SW480 (cell line): ENCODE results near the gene KCNQ1.

Source experiments
- DNase-seq: peaks from one replicate; pipeline ENCODE4 v3.0.0-alpha.2; 2016; ENCODE audit warnings: low spot score

Gene KCNQ1, protein sequence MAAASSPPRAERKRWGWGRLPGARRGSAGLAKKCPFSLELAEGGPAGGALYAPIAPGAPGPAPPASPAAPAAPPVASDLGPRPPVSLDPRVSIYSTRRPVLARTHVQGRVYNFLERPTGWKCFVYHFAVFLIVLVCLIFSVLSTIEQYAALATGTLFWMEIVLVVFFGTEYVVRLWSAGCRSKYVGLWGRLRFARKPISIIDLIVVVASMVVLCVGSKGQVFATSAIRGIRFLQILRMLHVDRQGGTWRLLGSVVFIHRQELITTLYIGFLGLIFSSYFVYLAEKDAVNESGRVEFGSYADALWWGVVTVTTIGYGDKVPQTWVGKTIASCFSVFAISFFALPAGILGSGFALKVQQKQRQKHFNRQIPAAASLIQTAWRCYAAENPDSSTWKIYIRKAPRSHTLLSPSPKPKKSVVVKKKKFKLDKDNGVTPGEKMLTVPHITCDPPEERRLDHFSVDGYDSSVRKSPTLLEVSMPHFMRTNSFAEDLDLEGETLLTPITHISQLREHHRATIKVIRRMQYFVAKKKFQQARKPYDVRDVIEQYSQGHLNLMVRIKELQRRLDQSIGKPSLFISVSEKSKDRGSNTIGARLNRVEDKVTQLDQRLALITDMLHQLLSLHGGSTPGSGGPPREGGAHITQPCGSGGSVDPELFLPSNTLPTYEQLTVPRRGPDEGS

DNA sequence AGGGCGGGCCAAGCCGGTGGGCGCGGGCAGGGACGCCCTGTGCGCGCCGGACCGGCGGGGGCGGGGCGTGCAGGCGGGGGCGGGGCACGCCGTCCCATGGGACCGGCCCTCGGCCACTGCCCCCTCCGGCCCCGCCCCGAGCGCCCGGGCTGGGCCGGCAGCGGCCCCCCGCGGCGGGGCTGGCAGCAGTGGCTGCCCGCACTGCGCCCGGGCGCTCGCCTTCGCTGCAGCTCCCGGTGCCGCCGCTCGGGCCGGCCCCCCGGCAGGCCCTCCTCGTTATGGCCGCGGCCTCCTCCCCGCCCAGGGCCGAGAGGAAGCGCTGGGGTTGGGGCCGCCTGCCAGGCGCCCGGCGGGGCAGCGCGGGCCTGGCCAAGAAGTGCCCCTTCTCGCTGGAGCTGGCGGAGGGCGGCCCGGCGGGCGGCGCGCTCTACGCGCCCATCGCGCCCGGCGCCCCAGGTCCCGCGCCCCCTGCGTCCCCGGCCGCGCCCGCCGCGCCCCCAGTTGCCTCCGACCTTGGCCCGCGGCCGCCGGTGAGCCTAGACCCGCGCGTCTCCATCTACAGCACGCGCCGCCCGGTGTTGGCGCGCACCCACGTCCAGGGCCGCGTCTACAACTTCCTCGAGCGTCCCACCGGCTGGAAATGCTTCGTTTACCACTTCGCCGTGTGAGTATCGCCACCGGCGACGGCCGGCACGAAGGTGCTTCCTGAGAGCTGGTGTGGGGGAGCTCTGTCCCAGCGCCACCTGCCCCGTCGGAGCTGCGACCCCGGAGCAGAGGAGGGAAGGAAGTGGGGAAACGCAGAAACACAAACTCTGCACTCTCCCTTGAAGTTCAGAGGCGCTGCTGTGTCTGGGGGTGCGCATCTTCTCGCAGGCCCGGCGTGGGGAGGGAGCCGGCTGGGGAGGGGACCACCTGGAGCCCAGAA lies at the start of gene KCNQ1:
Gene KCNQ1 (plus strand): TSS at position 188 of the 925 bp plus-strand sequence. CDS start 91 bp downstream, at position 279.
- DNase-seq = peak; percentile 52

DNA sequence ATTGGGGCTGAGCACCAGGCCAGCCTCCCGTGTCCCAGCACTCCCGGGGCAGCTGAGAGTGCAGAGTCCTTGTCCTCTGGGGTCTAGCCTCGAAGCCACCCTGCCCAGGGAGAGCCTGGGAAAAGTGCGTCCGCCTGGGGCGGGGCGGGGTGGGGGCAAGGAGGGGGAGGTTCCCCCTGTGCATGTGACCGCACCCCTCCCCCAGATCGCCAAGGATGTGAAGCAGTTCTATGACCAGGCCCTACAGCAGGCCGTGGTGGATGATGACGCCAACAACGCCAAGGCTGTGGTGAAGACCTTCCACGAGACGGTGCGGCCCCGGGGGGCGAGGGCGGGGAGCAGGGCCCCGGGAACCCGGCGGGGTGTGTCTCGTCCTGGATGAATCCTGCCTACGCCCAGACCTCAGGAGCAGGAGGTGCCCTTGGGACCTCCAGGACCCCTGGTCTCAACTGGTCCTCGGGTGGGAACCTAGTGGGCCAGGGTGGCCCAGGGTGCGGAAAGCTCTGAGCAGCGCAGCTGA lies 49.5 kb upstream of the KCNQ1 start:
- no peak for DNase-seq

DNA sequence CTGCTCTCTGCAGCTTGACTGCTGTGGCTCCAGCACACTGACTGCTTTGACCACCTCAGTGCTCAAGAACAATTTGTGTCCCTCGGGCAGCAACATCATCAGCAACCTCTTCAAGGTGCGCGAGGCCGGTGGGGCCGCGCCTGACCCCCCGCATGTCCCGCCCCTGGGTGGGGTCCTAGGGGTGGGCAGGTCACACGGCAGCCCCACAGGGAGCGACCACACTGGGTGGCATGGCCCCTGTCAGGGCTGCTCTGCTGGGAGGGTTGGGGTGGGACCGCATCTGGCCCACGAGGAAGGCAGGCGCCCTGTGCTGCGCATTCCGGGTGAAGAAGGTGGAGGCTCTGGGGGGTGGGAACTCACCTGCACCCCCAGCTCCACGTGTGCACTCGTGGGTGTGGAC lies 49.0 kb upstream of the KCNQ1 start:
- DNase-seq = no peak

DNA sequence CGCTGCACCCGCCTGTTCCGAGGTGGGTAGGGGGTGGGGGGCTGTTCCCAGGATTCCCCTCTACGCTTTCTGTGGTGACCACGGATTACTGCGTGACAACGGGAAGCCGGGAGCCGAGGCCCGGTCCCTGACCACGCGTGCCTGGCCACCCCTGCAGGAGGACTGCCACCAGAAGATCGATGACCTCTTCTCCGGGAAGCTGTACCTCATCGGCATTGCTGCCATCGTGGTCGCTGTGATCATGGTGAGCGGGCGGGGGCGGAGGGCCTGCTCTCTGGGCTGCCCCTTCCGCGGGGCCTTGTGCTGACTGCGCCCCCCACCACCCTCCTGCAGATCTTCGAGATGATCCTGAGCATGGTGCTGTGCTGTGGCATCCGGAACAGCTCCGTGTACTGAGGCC lies 48.3 kb upstream of the KCNQ1 start:
- DNase-seq = no peak

DNA sequence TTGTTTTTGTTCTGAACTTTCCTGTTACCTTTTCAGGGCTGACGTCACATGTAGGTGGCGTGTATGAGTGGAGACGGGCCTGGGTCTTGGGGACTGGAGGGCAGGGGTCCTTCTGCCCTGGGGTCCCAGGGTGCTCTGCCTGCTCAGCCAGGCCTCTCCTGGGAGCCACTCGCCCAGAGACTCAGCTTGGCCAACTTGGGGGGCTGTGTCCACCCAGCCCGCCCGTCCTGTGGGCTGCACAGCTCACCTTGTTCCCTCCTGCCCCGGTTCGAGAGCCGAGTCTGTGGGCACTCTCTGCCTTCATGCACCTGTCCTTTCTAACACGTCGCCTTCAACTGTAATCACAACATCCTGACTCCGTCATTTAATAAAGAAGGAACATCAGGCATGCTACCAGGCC lies 47.8 kb upstream of the KCNQ1 start:
- no peak for DNase-seq

DNA sequence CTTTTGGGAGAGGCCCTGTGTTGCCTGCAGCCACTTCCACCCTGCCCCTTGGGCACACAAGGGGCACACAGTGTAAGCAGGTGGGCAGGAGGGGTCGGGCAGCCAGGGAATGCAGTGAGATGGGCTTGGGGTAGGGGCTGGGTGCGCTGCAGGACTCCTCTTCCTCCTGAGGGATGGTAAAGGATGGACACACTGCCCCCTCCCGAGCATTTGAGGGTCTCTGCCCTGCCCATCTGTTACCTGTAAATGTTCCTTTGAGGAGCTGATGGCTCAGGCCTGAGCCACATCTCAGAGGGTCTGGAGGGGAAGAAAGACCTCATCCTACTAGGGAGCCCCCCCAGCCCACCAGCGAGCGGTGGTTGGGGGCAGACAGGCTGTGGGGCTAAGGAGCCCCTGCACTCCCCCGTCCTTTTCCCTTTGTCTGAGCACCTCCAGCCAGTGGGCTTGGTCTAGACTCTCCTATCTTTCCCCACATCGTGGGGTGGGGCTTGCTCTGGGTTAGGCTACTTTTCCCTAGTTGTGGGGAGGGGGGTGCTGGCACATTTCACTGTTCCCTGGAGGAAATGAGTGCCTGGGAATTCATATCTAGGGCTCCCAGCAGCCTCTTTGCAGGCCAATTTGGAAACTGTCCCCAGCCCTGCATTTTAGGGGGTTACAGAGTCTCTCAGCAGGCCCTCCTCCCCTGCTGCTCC lies 46.0 kb upstream of the KCNQ1 start:
- no peak for DNase-seq

DNA sequence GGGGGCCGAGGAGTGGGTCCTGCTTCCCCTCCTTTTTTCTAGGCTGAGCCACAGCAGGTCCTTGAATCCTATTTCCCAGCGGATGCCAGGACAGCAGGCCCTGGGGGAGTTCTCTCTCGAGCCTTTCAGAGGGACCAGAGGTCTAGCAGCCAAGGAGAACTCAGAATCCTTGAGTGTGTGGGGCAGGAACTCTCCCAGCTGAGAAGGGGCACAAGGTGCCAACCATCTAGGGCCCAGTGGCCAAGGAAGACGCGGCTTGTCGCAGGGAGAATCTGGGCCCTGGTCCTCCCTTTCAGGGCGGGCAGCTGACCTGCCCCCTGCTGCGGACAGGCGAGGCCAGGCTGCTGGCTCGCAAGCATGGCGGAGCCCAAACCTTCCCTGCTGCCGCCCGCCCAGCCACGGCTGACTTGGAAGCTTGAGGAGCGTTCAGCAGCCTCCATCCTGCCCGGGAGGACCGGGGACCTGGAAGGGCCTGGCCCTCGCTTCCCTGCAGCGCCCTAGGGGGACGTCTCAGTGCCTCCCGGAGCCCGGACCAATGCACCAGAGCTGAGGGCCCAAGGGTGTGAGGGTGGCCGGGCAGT lies 45.2 kb upstream of the KCNQ1 start:
- DNase-seq = no peak

DNA sequence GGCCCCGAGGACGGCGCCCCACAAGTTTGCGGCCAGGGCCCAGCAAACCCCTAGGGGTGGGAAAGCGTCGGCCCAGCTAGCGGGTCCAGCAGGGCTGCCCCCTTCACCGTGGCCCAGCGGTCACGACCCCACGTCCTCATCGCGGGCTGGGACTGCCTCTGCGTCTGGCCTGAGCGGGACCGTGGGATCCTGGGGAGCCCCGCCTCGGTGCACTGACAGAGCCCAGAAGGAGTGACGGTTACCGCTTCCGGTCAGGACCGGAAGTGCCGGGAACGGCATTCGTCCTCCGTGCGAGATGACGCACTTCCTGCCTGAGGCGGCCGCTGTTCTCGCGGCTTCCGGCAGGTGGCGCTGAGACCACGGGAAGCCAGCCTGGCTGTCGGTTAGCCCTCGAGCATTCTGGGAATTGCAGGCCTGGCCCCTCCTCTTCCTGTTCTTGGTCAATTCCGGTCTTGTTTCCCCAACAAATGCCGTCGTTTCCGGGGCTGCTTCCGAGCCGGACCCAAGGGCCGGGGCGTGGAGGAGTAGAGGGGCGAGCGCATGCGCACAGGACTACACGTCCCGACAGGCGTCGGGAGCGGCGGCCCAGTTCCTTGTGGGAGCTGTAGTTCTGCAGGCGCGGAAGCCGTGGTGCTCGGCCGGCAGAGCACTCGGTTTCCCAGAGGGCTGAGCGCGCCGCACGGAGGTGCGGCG lies 44.6 kb upstream of the KCNQ1 start, which contains the start of gene TSSC4:
Gene TSSC4 (plus strand): TSS at position 682 of the 693 bp plus-strand sequence. CDS start 1,884 bp downstream, outside the sequence.
- peak; percentile 99 for DNase-seq

DNA sequence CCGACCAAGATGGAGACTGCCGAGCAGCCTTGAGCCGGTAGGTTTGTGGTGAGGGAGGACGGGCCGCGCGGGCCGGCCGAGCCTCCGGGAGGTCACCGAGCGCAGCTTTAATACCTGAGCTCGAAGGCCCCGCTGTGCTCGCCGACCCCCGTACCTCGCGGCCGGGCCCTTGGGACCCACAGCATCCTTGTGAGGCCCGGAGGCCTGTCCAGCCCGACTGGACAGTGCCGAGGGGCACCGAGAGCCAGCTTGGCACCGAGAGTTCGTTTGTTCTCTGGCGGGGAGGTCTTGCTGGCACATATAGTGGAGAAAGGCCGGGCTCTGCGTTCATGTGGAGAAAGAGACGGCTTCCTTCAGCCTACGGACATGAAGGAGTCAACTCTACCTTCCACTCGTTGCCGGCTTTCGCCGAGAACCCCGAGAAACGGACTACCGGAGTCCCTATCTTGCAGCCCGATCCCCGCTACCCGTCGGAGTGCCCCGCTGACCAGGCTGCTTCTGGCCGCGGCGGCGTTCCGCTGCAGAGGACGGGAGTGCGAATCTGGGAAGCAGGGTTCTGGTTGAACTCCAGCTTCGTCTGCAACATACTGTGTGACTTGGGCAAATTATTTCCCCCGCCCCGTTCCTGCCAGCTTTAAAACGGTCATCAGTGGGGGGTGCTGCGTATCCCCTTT lies 43.9 kb upstream of the KCNQ1 start:
- no peak for DNase-seq

DNA sequence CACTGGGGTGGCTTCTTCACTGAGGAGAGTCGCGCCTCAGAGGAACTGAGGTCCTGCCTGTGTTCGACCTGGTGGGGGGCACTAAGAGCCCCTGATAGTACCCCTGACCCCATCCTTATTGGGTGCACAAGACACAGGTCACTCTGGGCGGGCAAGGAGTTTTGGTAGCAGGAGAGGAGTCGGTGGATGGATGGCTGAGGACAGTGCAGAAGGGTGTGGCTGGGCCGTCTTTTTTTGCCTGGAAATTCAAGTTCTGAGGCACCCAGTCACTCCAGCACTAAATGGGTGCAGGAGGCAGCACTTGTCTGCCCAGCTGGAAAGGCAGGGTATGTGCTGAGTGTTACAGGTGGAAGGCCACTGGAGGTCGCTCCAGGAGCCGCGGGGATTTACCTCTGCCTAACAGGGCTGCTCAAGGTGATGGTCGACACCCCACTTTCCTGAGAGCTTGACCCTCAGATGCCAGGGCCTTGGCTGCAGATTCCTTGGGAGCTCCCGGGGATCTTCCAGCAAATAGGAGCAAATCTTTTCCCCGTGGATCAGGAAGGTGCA lies 43.3 kb upstream of the KCNQ1 start:
- DNase-seq = no peak

DNA sequence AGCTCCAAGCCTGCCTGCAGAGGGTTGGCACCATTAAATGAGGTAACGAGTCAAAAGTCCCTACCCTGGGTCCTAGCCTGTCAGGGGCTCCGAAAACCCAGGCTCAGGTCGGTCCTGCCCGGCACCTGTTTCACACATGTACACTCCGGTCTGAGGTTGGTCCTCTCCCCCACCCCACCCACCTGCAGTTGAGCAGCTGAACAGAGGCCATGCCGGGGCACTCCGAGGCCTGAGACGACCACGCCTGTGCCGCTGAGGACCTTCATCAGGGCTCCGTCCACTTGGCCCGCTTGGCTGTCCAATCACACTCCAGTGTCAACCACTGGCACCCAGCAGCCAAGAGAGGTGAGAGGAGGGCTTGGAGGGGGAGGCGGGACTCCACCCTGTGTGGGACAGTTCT lies 42.7 kb upstream of the KCNQ1 start:
- DNase-seq = no peak

DNA sequence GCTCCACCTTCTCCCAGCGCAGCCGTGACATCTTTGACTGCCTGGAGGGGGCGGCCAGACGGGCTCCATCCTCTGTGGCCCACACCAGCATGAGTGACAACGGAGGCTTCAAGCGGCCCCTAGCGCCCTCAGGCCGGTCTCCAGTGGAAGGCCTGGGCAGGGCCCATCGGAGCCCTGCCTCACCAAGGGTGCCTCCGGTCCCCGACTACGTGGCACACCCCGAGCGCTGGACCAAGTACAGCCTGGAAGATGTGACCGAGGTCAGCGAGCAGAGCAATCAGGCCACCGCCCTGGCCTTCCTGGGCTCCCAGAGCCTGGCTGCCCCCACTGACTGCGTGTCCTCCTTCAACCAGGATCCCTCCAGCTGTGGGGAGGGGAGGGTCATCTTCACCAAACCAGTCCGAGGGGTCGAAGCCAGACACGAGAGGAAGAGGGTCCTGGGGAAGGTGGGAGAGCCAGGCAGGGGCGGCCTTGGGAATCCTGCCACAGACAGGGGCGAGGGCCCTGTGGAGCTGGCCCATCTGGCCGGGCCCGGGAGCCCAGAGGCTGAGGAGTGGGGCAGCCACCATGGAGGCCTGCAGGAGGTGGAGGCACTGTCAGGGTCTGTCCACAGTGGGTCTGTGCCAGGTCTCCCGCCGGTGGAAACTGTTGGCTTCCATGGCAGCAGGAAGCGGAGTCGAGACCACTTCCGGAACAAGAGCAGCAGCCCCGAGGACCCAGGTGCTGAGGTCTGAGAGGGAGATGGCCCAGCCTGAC lies 41.7 kb upstream of the KCNQ1 start:
- DNase-seq = no peak

DNA sequence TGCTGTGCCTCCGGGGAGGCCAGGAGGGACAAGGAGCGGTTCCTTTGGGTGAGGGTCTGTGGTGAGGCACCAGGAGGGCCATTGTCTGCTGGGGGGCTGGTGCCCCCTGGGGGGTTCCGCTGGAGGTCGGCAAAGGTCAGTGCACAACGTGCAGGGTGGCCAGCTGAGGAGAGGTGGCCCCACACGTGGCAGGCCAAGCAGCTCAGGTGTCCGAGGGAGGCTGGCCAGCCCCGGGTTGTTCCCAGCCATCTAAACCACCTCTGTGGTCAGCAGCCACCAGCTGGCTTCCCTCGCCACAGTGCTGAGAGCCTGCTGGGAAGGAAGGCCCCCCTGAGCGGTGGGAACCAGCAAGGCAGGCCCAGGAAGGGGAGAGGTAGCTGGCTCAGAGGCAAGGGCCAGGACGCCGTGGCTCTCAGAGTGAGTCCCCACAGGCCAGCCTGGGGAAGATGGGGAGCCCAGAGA lies 40.0 kb upstream of the KCNQ1 start:
- no peak for DNase-seq

DNA sequence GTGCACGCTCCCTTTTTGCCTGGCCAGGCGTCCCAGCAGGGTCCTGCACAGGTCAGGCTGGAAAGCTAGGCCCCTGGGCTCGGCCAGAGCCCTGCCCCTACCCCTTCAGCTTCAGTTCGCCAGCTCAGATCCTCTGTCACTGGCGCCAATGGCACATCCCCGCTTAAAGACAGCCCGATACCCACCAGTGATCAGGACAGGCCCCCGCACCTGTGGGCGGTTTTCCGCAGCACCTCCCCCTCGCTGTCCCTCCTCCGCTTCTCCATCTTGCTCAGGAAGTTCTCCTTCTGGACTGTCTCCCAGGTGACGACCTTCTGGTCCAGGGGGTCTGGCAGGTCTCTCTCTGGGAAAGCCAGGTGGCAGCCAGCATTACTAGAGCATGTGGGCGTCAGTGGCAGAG lies 38.4 kb upstream of the KCNQ1 start:
- no peak for DNase-seq

DNA sequence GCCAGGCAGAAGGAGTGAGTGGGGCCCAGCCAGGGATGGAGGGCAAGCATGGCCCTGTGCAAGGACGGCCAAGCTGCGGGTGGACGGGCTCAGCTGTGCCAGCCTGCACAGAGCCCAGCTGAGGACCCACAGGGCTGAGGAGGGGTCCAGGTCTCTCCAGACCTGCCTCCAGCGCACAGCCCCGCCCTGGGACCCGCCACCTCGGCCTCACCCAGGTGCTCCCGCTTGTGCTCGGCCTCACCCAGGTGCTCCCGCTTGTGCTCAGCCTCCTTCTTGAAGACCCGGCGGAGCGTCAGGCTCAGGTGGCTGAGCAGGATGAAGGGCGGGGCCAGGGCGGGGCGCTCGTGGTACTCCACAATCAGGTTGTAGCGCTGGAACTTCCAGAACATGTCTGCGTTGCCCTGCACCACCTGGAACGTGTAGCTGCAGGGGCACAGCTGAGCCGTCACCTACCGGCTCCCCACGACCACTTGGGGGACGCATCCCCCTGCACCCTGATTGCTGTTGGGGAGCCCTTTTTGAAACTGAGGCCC lies 37.9 kb upstream of the KCNQ1 start:
- DNase-seq = no peak

DNA sequence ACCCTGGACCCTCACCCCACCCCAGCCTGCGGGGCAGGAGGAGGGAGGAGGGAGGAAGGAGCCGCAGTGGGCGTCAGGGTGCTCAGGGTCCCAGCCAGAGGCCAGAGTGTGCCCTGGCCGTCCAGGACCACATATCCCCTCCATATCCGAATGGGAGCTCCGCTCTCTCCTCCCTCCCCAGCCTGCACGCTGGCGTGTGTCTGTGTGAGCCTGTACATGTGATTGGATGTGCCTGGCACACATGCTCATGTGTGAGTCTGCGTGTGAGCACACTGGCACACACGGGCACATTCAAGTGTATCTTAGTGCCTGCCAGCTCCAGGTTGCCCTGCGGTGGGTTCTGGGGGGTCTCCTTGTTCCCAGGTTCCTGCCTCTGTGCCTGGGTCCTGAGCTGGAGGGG lies 36.1 kb upstream of the KCNQ1 start:
- DNase-seq = no peak

DNA sequence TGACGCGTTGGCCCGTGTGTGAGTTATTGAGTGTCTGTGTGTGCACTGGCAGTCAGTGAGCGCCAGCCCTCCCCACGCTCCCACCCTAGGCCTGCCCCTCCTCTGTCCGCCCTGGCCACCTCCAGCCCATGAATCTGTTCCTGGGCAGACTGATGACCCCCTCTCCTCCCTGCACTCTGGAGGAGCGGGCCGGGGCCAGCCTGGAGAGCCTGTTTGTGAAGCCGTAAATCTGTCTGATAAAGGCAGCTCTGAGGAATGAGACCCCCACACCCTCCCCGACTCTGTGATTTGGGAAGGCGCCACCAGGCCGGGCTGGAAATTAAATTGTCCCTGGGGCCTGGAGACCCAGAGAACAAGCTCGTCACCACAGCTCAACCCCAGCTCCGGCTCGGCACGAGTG lies 35.7 kb upstream of the KCNQ1 start:
- DNase-seq = no peak
